ENCODE data around the gene NOL3.

The NOL3 gene

GRCh38 chr16:67173808-67174705, 3.7 kb downstream of the NOL3 start:
- H3K27me3 Mint-ChIP-seq = peaks cover 73% of the 10 kb centered on the region
- H3K27ac Mint-ChIP-seq = peak overlapping the region; percentile 76

GRCh38 chr16:67174706-67175231, 4.4 kb downstream of the NOL3 start:
- Mint-ChIP-seq H3K9me3 (no peaks in the 10 kb centered on the region), H3K4me1 (ENCODE audit: low read depth) (peaks cover 43% of the 10 kb centered on the region), H3K4me3 (no peak overlapping the region), H3K27ac (no peak overlapping the region), H3K27me3 (peaks cover 69% of the 10 kb centered on the region), H3K36me3 (ENCODE audit: low read depth) (no peaks in the 10 kb centered on the region)

More at GRCh38 chr16:67173808-67174705, 3.7 kb downstream of the NOL3 start:
- Mint-ChIP-seq H3K9me3 (no peaks in the 10 kb centered on the region), H3K36me3 (ENCODE audit: low read depth) (no peaks in the 10 kb centered on the region), H3K4me3 (peak overlapping the region; percentile 81), H3K4me1 (ENCODE audit: low read depth) (peaks cover 45% of the 10 kb centered on the region)

- Mint-ChIP-seq H3K9me3 (no peaks in the 10 kb centered on the region), H3K4me1 (ENCODE audit: low read depth) (peaks cover 33% of the 10 kb centered on the region), H3K36me3 (ENCODE audit: low read depth) (no peaks in the 10 kb centered on the region), H3K27ac (no peak overlapping the region), H3K27me3 (peaks cover 55% of the 10 kb centered on the region), H3K4me3 (no peak overlapping the region)
These were observed 6.3 kb downstream of the NOL3 start for GRCh38 chr16:67176662-67177061.

- no peaks in the 10 kb centered on the region for H3K36me3 Mint-ChIP-seq (ENCODE audit: low read depth)
- H3K9me3 Mint-ChIP-seq = no peaks in the 10 kb centered on the region
- H3K4me3 Mint-ChIP-seq = peak overlapping the region; percentile 41
- H3K27me3 Mint-ChIP-seq = peaks cover 45% of the 10 kb centered on the region
- H3K4me1 Mint-ChIP-seq (ENCODE audit: low read depth) = peaks cover 32% of the 10 kb centered on the region
- H3K27ac Mint-ChIP-seq = no peak overlapping the region
These were observed 7.7 kb downstream of the NOL3 start for GRCh38 chr16:67177743-67178699.

GRCh38 chr16:67179421-67180080, 9.2 kb downstream of the NOL3 start:
- H3K4me1 Mint-ChIP-seq (ENCODE audit: low read depth) = peaks cover 19% of the 10 kb centered on the region
- peaks cover 34% of the 10 kb centered on the region for H3K27me3 Mint-ChIP-seq
- no peaks in the 10 kb centered on the region for H3K36me3 Mint-ChIP-seq (ENCODE audit: low read depth)
- no peak overlapping the region for H3K27ac Mint-ChIP-seq
- H3K4me3 Mint-ChIP-seq = no peak overlapping the region
- no peaks in the 10 kb centered on the region for H3K9me3 Mint-ChIP-seq

- peaks cover 35% of the 10 kb centered on the region for H3K27me3 Mint-ChIP-seq
- peaks cover 25% of the 10 kb centered on the region for H3K4me1 Mint-ChIP-seq (ENCODE audit: low read depth)
- no peaks in the 10 kb centered on the region for H3K36me3 Mint-ChIP-seq (ENCODE audit: low read depth)
- no peak overlapping the region for H3K4me3 Mint-ChIP-seq
- H3K27ac Mint-ChIP-seq = no peak overlapping the region
- H3K9me3 Mint-ChIP-seq = no peaks in the 10 kb centered on the region
These were observed 9.8 kb downstream of the NOL3 start for GRCh38 chr16:67180166-67180565.

- H3K4me1 Mint-ChIP-seq (ENCODE audit: low read depth) = peaks cover 33% of the 10 kb centered on the region
These were observed 11.0 kb downstream of the NOL3 start for GRCh38 chr16:67181346-67181745.

GRCh38 chr16:67182288-67182687, 11.9 kb downstream of the NOL3 start:
- H3K9me3 Mint-ChIP-seq = no peaks in the 10 kb centered on the region
- no peak overlapping the region for H3K4me3 Mint-ChIP-seq
- H3K36me3 Mint-ChIP-seq (ENCODE audit: low read depth) = no peaks in the 10 kb centered on the region
- peaks cover 30% of the 10 kb centered on the region for H3K4me1 Mint-ChIP-seq (ENCODE audit: low read depth)
- peaks cover 25% of the 10 kb centered on the region for H3K27me3 Mint-ChIP-seq
- no peak overlapping the region for H3K27ac Mint-ChIP-seq

More at GRCh38 chr16:67181346-67181745, 11.0 kb downstream of the NOL3 start:
- peaks cover 29% of the 10 kb centered on the region for H3K27me3 Mint-ChIP-seq
- H3K4me3 Mint-ChIP-seq = no peak overlapping the region
- H3K9me3 Mint-ChIP-seq = no peaks in the 10 kb centered on the region
- H3K27ac Mint-ChIP-seq = no peak overlapping the region
- H3K36me3 Mint-ChIP-seq (ENCODE audit: low read depth) = no peaks in the 10 kb centered on the region

GRCh38 chr16:67183284-67183626, 12.9 kb downstream of the NOL3 start:
- Mint-ChIP-seq H3K4me1 (ENCODE audit: low read depth) (peaks cover 20% of the 10 kb centered on the region), H3K36me3 (ENCODE audit: low read depth) (no peaks in the 10 kb centered on the region), H3K9me3 (no peaks in the 10 kb centered on the region), H3K4me3 (no peak overlapping the region), H3K27ac (no peak overlapping the region), H3K27me3 (peaks cover 19% of the 10 kb centered on the region)

- Mint-ChIP-seq H3K27me3 (peaks cover 15% of the 10 kb centered on the region), H3K36me3 (ENCODE audit: low read depth) (no peaks in the 10 kb centered on the region), H3K27ac (no peak within 1 kb of the TSS), H3K4me1 (ENCODE audit: low read depth) (peaks cover 15% of the 10 kb centered on the region), H3K9me3 (no peaks in the 10 kb centered on the region), H3K4me3 (peak within 1 kb of the TSS; percentile 43)
These were observed 13.5 kb downstream of the NOL3 start, which contains the start of gene MATCAP1 for GRCh38 chr16:67183627-67184452. TSS of gene MATCAP1 (minus strand) at chr16:67183963. CDS start at chr16:67180610, 3,353 bp downstream.

GRCh38 chr16:67184453-67184994, 14.2 kb downstream of the NOL3 start:
- peaks cover 14% of the 10 kb centered on the region for H3K4me1 Mint-ChIP-seq (ENCODE audit: low read depth)
- no peak overlapping the region for H3K27ac Mint-ChIP-seq
- H3K9me3 Mint-ChIP-seq = no peaks in the 10 kb centered on the region
- no peaks in the 10 kb centered on the region for H3K36me3 Mint-ChIP-seq (ENCODE audit: low read depth)
- H3K4me3 Mint-ChIP-seq = peak overlapping the region; percentile 43
- peaks cover 12% of the 10 kb centered on the region for H3K27me3 Mint-ChIP-seq

GRCh38 chr16:67184995-67185650, 14.8 kb downstream of the NOL3 start:
- Mint-ChIP-seq H3K9me3 (no peaks in the 10 kb centered on the region), H3K27ac (no peak overlapping the region), H3K4me3 (peak overlapping the region; percentile 77), H3K27me3 (peaks cover 12% of the 10 kb centered on the region), H3K36me3 (ENCODE audit: low read depth) (no peaks in the 10 kb centered on the region), H3K4me1 (ENCODE audit: low read depth) (peaks cover 14% of the 10 kb centered on the region)

- Mint-ChIP-seq H3K4me1 (ENCODE audit: low read depth) (peaks cover 14% of the 10 kb centered on the region), H3K27me3 (peaks cover 12% of the 10 kb centered on the region), H3K4me3 (peak overlapping the region; percentile 77), H3K9me3 (no peaks in the 10 kb centered on the region), H3K27ac (peak overlapping the region; percentile 8), H3K36me3 (ENCODE audit: low read depth) (no peaks in the 10 kb centered on the region)
These were observed 15.4 kb downstream of the NOL3 start for GRCh38 chr16:67185651-67186134.
